K562 (cell line): ENCODE data around the gene PHLDB3. TPM values are rescaled to one million over a fixed set of nuclear protein-coding genes. Genes with fewer than 3 reads are reported as not detected.
A peak's percentile ranks its signal among the peaks of the same experiment; 100 is the strongest.

Experiments
- ATAC-seq: fragments of 200-7000 bp; cut with Tn5 transposase; 3 replicates; pipeline ENCODE4 v1.9.1; 2020; ENCODE audit warnings: moderate library complexity
- BruUV-seq: library from RNA; stranded (reverse); fragments of 400-500 nt; replicated peaks from 2 replicates; lab custom pipeline; 2021; lab: Mats Ljungman, UMichigan
- CTCF ChIA-PET: fragments of 300-600 bp; formaldehyde crosslinking; extraction: SDS; loops from one replicate; lab custom pipeline; 2021; ENCODE audit warnings: low intra/inter-chr PET ratio; lab: Yijun Ruan, JAX
- POLR2A ChIA-PET: fragments of 300-600, 350-650 bp; sonication (Branson Sonifier 250); formaldehyde crosslinking; extraction: SDS; loops from one replicate; lab custom pipeline; 2021; ENCODE audit warnings: antibody characterized with exemption, inconsistent platforms; lab: Yijun Ruan, JAX
- DNase-seq, 4 experiments: peaks; one replicate each; pipeline versions ENCODE4 v3.0.0 to v3.0.0-alpha.2; 2011 to 2018; ENCODE audit warnings: low spot score in 3 of 4, mixed read lengths in 3 of 4; ENCODE audit errors: extremely low read depth in 1 of 4
- FAIRE-seq: peaks from 2 replicates; lab custom pipeline; 2011; peaks lifted over from hg19 to GRCh38; lab: Jason Lieb, UNC
- H2AFZ ChIP-seq: 2 replicates; pipeline ENCODE4 v1.6.0; 2011; ENCODE audit warnings: low read depth, low read length, control low read depth, inconsistent platforms
- H3K27ac ChIP-seq: fragments of 200-600 bp; 3 replicates; pipeline ENCODE4 v1.8.0; 2011; ENCODE audit warnings: low read depth, mild to moderate bottlenecking, control low read depth, inconsistent platforms, low read length, moderate library complexity, mixed read lengths; ENCODE audit errors: extremely low read depth
- H3K27me3 ChIP-seq, 2 experiments: fragments of 300-600 bp in 1 of 2; 2 replicates in 1 of 2; 3 replicates in 1 of 2; pipeline versions ENCODE4 v1.6.0 to v1.8.0; 2011; ENCODE audit warnings: inconsistent platforms in 2 of 2, low read length in 2 of 2, mild to moderate bottlenecking in 1 of 2, mixed read lengths in 1 of 2, moderate library complexity in 1 of 2; ENCODE audit not compliant: control insufficient read depth in 2 of 2, insufficient read depth in 2 of 2
- H3K36me3 ChIP-seq: fragments of 300-600 bp; 3 replicates; pipeline ENCODE4 v1.8.0; 2011; ENCODE audit warnings: mild to moderate bottlenecking, low read length, inconsistent platforms; ENCODE audit not compliant: control insufficient read depth, insufficient read depth
- H3K4me1 ChIP-seq, 2 experiments: fragments of 200-600 bp in 1 of 2; replicated peaks in 1 of 2; 2 replicates in 1 of 2; 3 replicates in 1 of 2; pipeline versions ENCODE4 v1.5.1 to v1.8.0; 2011; ENCODE audit warnings: inconsistent platforms in 2 of 2, low read length in 2 of 2, mild to moderate bottlenecking in 1 of 2, mixed read lengths in 1 of 2, moderate library complexity in 1 of 2; ENCODE audit not compliant: control insufficient read depth in 2 of 2, insufficient read depth in 2 of 2
- H3K4me2 ChIP-seq: 2 replicates; pipeline ENCODE4 v1.6.1; 2011; ENCODE audit warnings: low read length, control low read depth, inconsistent platforms, mixed read lengths; ENCODE audit not compliant: insufficient read depth
- H3K4me3 ChIP-seq: fragments of 200-600 bp; sonication (generic), shearing (Covaris generic); 2 replicates; pipeline ENCODE4 v1.5.1; 2016; ENCODE audit warnings: control low read depth, inconsistent platforms
- H3K79me2 ChIP-seq: fragments of 200-600 bp; 3 replicates; pipeline ENCODE4 v1.8.0; 2011; ENCODE audit warnings: low read length, inconsistent platforms; ENCODE audit not compliant: control insufficient read depth, insufficient read depth
- H3K9ac ChIP-seq, 2 experiments: 2 replicates each; pipeline versions ENCODE4 v1.6.0 to v1.6.1; 2011; ENCODE audit warnings: low read depth in 2 of 2, low read length in 2 of 2, control low read depth in 1 of 2, inconsistent platforms in 1 of 2, mild to moderate bottlenecking in 1 of 2, mixed read lengths in 1 of 2; ENCODE audit not compliant: insufficient read depth in 1 of 2
- H3K9me1 ChIP-seq: one replicate; pipeline ENCODE4 v1.6.0; 2011; ENCODE audit warnings: inconsistent platforms, mild to moderate bottlenecking, low read length, moderate library complexity; ENCODE audit not compliant: control insufficient read depth, insufficient read depth
- H3K9me3 ChIP-seq: replicated peaks from 2 replicates; pipeline ENCODE4 v1.5.1; 2011; ENCODE audit warnings: low read depth, low read length, inconsistent platforms; ENCODE audit not compliant: control insufficient read depth, insufficient read depth
- H4K20me1 ChIP-seq: replicated peaks from 2 replicates; pipeline ENCODE4 v1.6.1; 2011; ENCODE audit warnings: low read length, inconsistent platforms, mixed read lengths; ENCODE audit not compliant: control insufficient read depth, insufficient read depth
- DPF2 ChIP-seq: fragments of 450-650 bp; IDR thresholded peaks from 2 replicates; pipeline ENCODE4 v1.6.1; 2016
- FOXM1 ChIP-seq, 2 experiments: fragments of 450-650 bp in 1 of 2; sonication (generic) in 1 of 2; formaldehyde crosslinking in 1 of 2; IDR thresholded peaks; 2 replicates each; pipeline versions ENCODE4 v1.6.1 to v1.9.0; 2017 to 2022; ENCODE audit warnings: low read depth in 2 of 2, mild to moderate bottlenecking in 2 of 2, missing genetic modification reagents in 1 of 2, moderate library complexity in 1 of 2
- GABPB2 ChIP-seq: fragments of 250-450 bp; sonication (Bioruptor Pico); conservative IDR thresholded peaks from 2 replicates; pipeline ENCODE4 v1.5.1; 2021; ENCODE audit warnings: mild to moderate bottlenecking
- HMGN3 ChIP-seq: IDR thresholded peaks from 2 replicates; pipeline ENCODE4 v1.6.1; 2011; ENCODE audit warnings: borderline replicate concordance, low read depth, mild to moderate bottlenecking, mixed read lengths, low read length; ENCODE audit not compliant: insufficient read length; ENCODE audit errors: extremely low read depth
- KAT8 ChIP-seq: fragments of 450-650 bp; IDR thresholded peaks from 2 replicates; pipeline ENCODE4 v1.6.1; 2016; ENCODE audit warnings: low read depth, mild to moderate bottlenecking
- KDM1A ChIP-seq, 2 experiments: fragments of 450-650 bp; IDR thresholded peaks; 2 replicates each; pipeline ENCODE4 v1.6.1; 2016; ENCODE audit warnings: mild to moderate bottlenecking in 2 of 2
- KDM4B ChIP-seq, 2 experiments: fragments of 450-650 bp in 1 of 2; sonication (generic) in 1 of 2; IDR thresholded peaks; 2 replicates each; pipeline ENCODE4 v1.6.1; 2016 to 2017; ENCODE audit warnings: borderline replicate concordance in 2 of 2, antibody characterized with exemption in 1 of 2, low read depth in 1 of 2, mild to moderate bottlenecking in 1 of 2
- LCOR ChIP-seq: sonication (generic); formaldehyde crosslinking; IDR thresholded peaks from 2 replicates; pipeline ENCODE4 v1.8.0; 2022; ENCODE audit warnings: mild to moderate bottlenecking, missing genetic modification reagents
- MYNN ChIP-seq, 2 experiments: sonication (generic); formaldehyde crosslinking in 1 of 2; IDR thresholded peaks; 2 replicates each; pipeline versions ENCODE4 v1.5.0 to v1.6.1; 2016 to 2020; ENCODE audit warnings: antibody characterized with exemption in 1 of 2, missing genetic modification reagents in 1 of 2
- NR2C2 ChIP-seq, 2 experiments: fragments of 200-800 bp in 1 of 2; sonication (Bioruptor generic) in 1 of 2; sonication (generic) in 1 of 2; formaldehyde crosslinking in 1 of 2; IDR thresholded peaks; 2 replicates each; pipeline versions ENCODE4 v1.6.1 to v1.8.0; 2016 to 2022; ENCODE audit warnings: mild to moderate bottlenecking in 1 of 2, missing compliant biosample characterization in 1 of 2, missing genetic modification characterization in 1 of 2, missing genetic modification reagents in 1 of 2
- NR3C1 ChIP-seq: sonication (generic); formaldehyde crosslinking; IDR thresholded peaks from 2 replicates; pipeline ENCODE4 v1.8.1; 2022; ENCODE audit warnings: missing genetic modification reagents
- NR4A1 ChIP-seq, 2 experiments: fragments of 250-450 bp in 1 of 2; fragments of 450-650 bp in 1 of 2; sonication (Bioruptor Pico) in 1 of 2; IDR thresholded peaks; 2 replicates each; pipeline versions ENCODE4 v1.4.0 to v1.6.1; 2016 to 2020; ENCODE audit warnings: mild to moderate bottlenecking in 2 of 2, missing compliant biosample characterization in 1 of 2, missing genetic modification characterization in 1 of 2, moderate library complexity in 1 of 2
- POLR2H ChIP-seq: IDR thresholded peaks from 2 replicates; pipeline ENCODE4 v1.6.1; 2016; ENCODE audit warnings: missing genetic modification characterization, low read depth, mild to moderate bottlenecking, control low read depth, missing compliant biosample characterization, moderate library complexity
- RCOR1 ChIP-seq, 2 experiments: IDR thresholded peaks; 2 replicates each; pipeline ENCODE4 v1.6.1; 2012; ENCODE audit warnings: low read depth in 2 of 2, low read length in 2 of 2, borderline replicate concordance in 1 of 2, improper control_type of control experiment in 1 of 2
- SMAD2 ChIP-seq: fragments of 150-350 bp; IDR thresholded peaks from 2 replicates; pipeline ENCODE4 v1.6.1; 2014; ENCODE audit warnings: low read depth, mild to moderate bottlenecking, low read length
- SMARCE1 ChIP-seq: fragments of 450-650 bp; IDR thresholded peaks from 2 replicates; pipeline ENCODE4 v1.7.1; 2016; ENCODE audit warnings: mild to moderate bottlenecking
- TEAD2 ChIP-seq: fragments of 450-650 bp; IDR thresholded peaks from 2 replicates; pipeline ENCODE4 v1.6.1; 2016; ENCODE audit warnings: missing genetic modification characterization, control low read depth, missing compliant biosample characterization
- ZBTB9 ChIP-seq: fragments of 450-650 bp; formaldehyde crosslinking; IDR thresholded peaks from 2 replicates; pipeline ENCODE4 v1.4.0; 2020; ENCODE audit warnings: mild to moderate bottlenecking, moderate library complexity
- ZC3H11A ChIP-seq: IDR thresholded peaks from 2 replicates; pipeline ENCODE4 v1.6.1; 2012; ENCODE audit warnings: low read depth, low read length, improper control_type of control experiment
- ZNF12 ChIP-seq: sonication (generic); formaldehyde crosslinking; IDR thresholded peaks from 2 replicates; pipeline ENCODE4 v1.4.0; 2020; ENCODE audit warnings: mild to moderate bottlenecking, missing genetic modification reagents
- WGBS: fragments of 100-300 bp; shearing (Covaris generic); methylation state at CpG from one replicate; pipeline ENCODE4 v1.1.6; 2016; ENCODE audit warnings: low coverage, mixed read lengths; ENCODE audit not compliant: insufficient coverage; ENCODE audit errors: missing lambda C conversion rate; 5-methylcytosine and 5-hydroxymethylcytosine counted together
- in situ Hi-C: fragments of 300-500 bp; cut with MboI; formaldehyde crosslinking; loops from 4 replicates; pipeline ENCODE4 v1.15.0; 2018; ENCODE audit warnings: inconsistent platforms, mixed read lengths
- intact Hi-C: fragments of 100-400 bp; cut with micrococcal nuclease; formaldehyde crosslinking; loops from 2 replicates; pipeline ENCODE4 v1.14.2; 2022
- polyA plus RNA-seq, 8 experiments: library from polyadenylated mRNA; depleted of rRNA in 4 of 8; stranded (reverse) in 5 of 8; unstranded in 3 of 8; fragments of >200 nt; fragmentation: Nextera tagmentation in 2 of 8; fragmentation: Illumina TruSeq in 1 of 8; extraction: Ambion mirVana in 2 of 8; extraction: Trizol in 1 of 8; gene quantifications; 2 replicates each; pipeline versions ENCODE4 v1.2.1 to v1.2.3, GENCODE V29; 2011 to 2014; ENCODE audit warnings: inconsistent platforms in 1 of 8, missing spikeins in 1 of 8
- total RNA-seq, 7 experiments: library from RNA; depleted of rRNA in 6 of 7; stranded (reverse); fragments of >200 nt in 6 of 7; fragmentation: Illumina TruSeq in 2 of 7; extraction: Trizol in 2 of 7; gene quantifications; 2 replicates each; pipeline versions ENCODE4 v1.2.1 to v1.2.3, GENCODE V29; 2011 to 2021; ENCODE audit warnings: low replicate concordance in 1 of 7

The PHLDB3 gene
- total and polyA plus RNA-seq, 9 of the 15 experiments (the other 6 are each of a cell fraction or from before 2014, with no cell fraction given): 0.04 to 23.5 (median 3.9) TPM

DNA sequence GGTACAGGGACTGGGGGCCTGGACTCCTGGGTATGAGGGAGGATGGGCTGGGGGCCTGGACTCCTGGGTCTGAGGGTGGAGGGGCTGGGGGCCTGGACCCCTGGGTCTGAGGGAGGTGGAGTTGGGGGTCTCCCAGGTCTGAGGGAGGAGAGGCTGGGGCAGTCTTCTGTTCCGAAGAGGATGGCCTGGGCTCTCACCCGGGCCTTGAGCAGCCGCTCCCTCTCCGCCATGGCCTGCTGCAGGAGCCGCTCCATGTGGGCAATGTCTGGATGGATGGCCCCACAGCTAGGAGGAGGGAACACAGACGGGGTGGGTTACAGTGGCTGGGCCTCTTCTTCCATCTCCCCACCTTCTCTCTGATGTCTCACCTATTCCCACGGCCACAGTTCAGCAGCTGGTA lies 18.1 kb downstream of the PHLDB3 start:
- no peaks in the 10 kb centered on the region for H3K36me3 ChIP-seq
- H3K9me3 ChIP-seq: no peaks in the 10 kb centered on the region
- no peak overlapping the region for H3K27ac ChIP-seq
- no peak for FAIRE-seq
- in situ Hi-C loops: no loop called here
- H3K79me2 ChIP-seq: no peaks in the 10 kb centered on the region
- H3K4me3 ChIP-seq: no peak overlapping the region
- POLR2A ChIA-PET: interaction anchor here (0.6 to 1.1 kb wide), 2 partner anchors 8 to 9 kb away, joined by 3 to 7 read pairs; no protein-coding TSS in a partner anchor
- ATAC-seq: no peak
- no peak overlapping the region for H2AFZ ChIP-seq
- intact Hi-C loops: no loop called here
- no peaks in the 10 kb centered on the region for H3K9me1 ChIP-seq
- TF ChIP-seq KAT8 (no peak), RCOR1 (IDR thresholded peaks at IDR 0.05; ENCODE audit: borderline replicate concordance in 1 of 2, low read depth in 2 of 2, low read length in 2 of 2) (no peak), ZNF12 (CRISPR knock-in tag) (no peak), ZBTB9 (no peak), SMAD2 (no peak), GABPB2 (CRISPR knock-in tag) (no peak), NR3C1 (CRISPR knock-in tag) (no peak), LCOR (CRISPR knock-in tag) (no peak), TEAD2 (tag) (no peak), KDM1A (IDR thresholded peaks at IDR 0.05) (no peak), NR2C2 (CRISPR knock-in tag; IDR thresholded peaks at IDR 0.05) (no peak), NR2C2 (tag; IDR thresholded peaks at IDR 0.05) (no peak), DPF2 (no peak), FOXM1 (IDR thresholded peaks at IDR 0.05; ENCODE audit: low read depth) (no peak), FOXM1 (CRISPR knock-in tag; IDR thresholded peaks at IDR 0.05; ENCODE audit: low read depth) (no peak), KDM4B (IDR thresholded peaks at IDR 0.05; ENCODE audit: borderline replicate concordance in 2 of 2, low read depth in 1 of 2) (no peak), NR4A1 (CRISPR knock-in tag; IDR thresholded peaks at IDR 0.05) (no peak), NR4A1 (tag; IDR thresholded peaks at IDR 0.05) (no peak), ZC3H11A (no peak), MYNN (IDR thresholded peaks at IDR 0.05) (no peak), MYNN (CRISPR knock-in tag; IDR thresholded peaks at IDR 0.05) (no peak), SMARCE1 (no peak), POLR2H (tag) (no peak), HMGN3 (no peak)
- CTCF ChIA-PET: no interaction called here
- no peaks in the 10 kb centered on the region; a peak in 1 of 5 replicates for H3K4me1 ChIP-seq
- H3K9ac ChIP-seq: 0 out of 4 replicates have a peak overlapping the region, but pooled peaks of 1 of the 2 experiments have one; percentile 50
- no peaks in the 10 kb centered on the region for H4K20me1 ChIP-seq
- no TSS peak for BruUV-seq
- no peak for DNase-seq
- WGBS: 57% methylated on average over 5 of the region's 7 CpGs
- no peaks in the 10 kb centered on the region for H3K27me3 ChIP-seq
- no peak overlapping the region for H3K4me2 ChIP-seq
